ENCODE measurements around the gene MRPL28. TPM values are rescaled to one million over a fixed set of nuclear protein-coding genes. Genes with fewer than 3 reads are reported as not detected.
"Not testable (repeated sequence)": the region's sequence is repeated elsewhere in the genome, so short reads cannot be mapped to it uniquely, and the experiment has no call there.

The MRPL28 gene
- 10 to 100 TPM; 40.9 to 66.7 (median 52.7) TPM for total RNA-seq

DNA sequence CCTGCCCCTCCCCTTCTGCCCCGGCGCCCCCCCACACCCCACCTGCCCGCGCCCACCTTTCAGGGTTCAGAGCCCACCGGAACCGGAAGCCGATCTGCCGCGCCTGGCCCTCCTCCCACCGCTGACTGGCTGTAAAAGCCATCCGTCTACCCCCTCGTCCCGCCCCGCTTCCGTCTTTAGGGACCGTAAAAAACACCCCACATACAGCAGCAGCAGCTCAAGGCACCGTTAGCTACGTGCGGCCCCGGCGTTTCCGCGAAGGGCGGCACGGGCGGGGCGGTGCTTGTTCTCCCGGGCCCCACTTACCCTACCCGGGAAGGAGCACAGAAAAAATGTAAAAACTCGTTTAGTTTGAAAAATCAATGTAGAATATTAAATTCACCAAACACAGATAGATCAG lies at the start of gene MRPL28:
TSS of gene MRPL28 (minus strand) at position 96 of the 400 bp plus-strand sequence. CDS start 320 bp downstream, outside the sequence.
- Histone ChIP-seq H3K4me1 (peaks cover 20% of the 10 kb centered on the region), H3K9me3 (no peaks in the 10 kb centered on the region), H3K36me3 (peaks cover 60% of the 10 kb centered on the region), H3K27ac (peak within 1 kb of the TSS; percentile 39), H3K4me3 (peak within 1 kb of the TSS; percentile 58), H3K27me3 (no peaks in the 10 kb centered on the region)
- under 1% methylated on average over 21 of the region's 30 CpGs for WGBS
- TF ChIP-seq EP300 (IDR thresholded peaks at IDR 0.05), result no peak
- peak in 1 of 3 donors; percentile 41 for TF ChIP-seq POLR2AphosphoS5 (IDR thresholded peaks at IDR 0.05)
- no peak for TF ChIP-seq POLR2A (IDR thresholded peaks at IDR 0.05)
- TF ChIP-seq CTCF (IDR thresholded peaks at IDR 0.05), result no peak
- peak; percentile 97 to 98 for DNase-seq (ENCODE audit: low spot score in 2 of 2)

GRCh38 chr16:415170-415498 lies 44.8 kb upstream of the MRPL28 start:
- H3K36me3 ChIP-seq, result peaks cover 21% of the 10 kb centered on the region
- not testable (repeated sequence) for H3K27ac ChIP-seq; H3K4me3 ChIP-seq; H3K9me3 ChIP-seq; H3K27me3 ChIP-seq; H3K4me1 ChIP-seq; DNase-seq (ENCODE audit: low spot score in 2 of 2)
- WGBS, result 98% methylated on average over 3 of the region's 3 CpGs

DNA sequence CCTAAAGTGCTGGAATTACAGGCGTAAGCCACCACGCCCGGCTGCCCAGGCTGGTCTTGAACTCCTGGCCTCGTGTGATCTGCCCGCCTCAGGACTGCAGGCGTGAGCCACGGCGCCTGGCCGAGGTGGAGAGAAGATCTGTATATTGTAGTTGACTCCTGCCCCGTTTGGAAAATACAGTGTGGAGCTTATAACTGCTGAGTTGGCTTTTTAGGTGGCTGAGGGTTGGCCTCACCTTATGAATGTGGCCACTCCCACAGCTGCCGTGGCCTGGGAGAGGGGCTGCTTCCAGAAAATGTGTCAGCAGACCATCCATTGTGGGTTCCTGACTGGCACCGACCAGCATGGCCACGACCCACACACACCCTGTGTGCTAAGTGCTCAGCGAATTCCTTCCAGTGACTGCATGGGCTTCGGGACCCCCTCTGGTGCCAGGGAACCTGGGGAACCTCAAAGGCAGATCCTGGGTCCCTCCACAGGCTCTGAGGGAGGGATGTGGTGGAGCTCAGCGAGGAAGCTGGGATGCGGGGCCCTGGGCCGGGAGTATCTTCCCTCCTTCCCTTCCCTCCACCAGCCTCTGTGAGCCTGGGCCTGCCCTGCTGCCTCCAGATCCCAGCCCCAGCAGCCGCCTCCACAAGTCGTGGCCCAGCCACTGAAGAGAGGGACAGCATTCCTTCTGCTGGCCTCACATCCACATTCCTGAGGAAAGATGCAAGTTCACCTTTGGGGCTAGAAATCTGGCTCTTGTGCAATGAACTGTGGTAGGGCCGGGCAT lies 44.2 kb upstream of the MRPL28 start:
- H3K9me3 ChIP-seq, result no peaks in the 10 kb centered on the region
- DNase-seq (ENCODE audit: low spot score in 2 of 2), result no peak
- H3K36me3 ChIP-seq, result peaks cover 24% of the 10 kb centered on the region
- 79% methylated on average over 11 of the region's 21 CpGs for whole genome bisulfite sequencing
- H3K4me3 ChIP-seq, result no peak overlapping the region
- no peak overlapping the region for H3K27ac ChIP-seq
- H3K27me3 ChIP-seq, result no peaks in the 10 kb centered on the region
- TF ChIP-seq CTCF (IDR thresholded peaks at IDR 0.05), result no peak
- no peak for TF ChIP-seq EP300 (IDR thresholded peaks at IDR 0.05)
- TF ChIP-seq POLR2A (IDR thresholded peaks at IDR 0.05), result no peak
- no peak for TF ChIP-seq POLR2AphosphoS5 (IDR thresholded peaks at IDR 0.05)
- H3K4me1 ChIP-seq, result no peaks in the 10 kb centered on the region

- Histone ChIP-seq H3K36me3 (peaks cover 28% of the 10 kb centered on the region), H3K9me3 (no peaks in the 10 kb centered on the region), H3K4me3 (no peak overlapping the region), H3K4me1 (no peaks in the 10 kb centered on the region), H3K27ac (no peak overlapping the region), H3K27me3 (no peaks in the 10 kb centered on the region)
- TF ChIP-seq EP300 (IDR thresholded peaks at IDR 0.05), result no peak
- no peak for DNase-seq (ENCODE audit: low spot score in 2 of 2)
- WGBS, result 90% methylated on average over 4 of the region's 26 CpGs
Measured at GRCh38 chr16:411576-412265, 41.4 kb upstream of the MRPL28 start.

DNA sequence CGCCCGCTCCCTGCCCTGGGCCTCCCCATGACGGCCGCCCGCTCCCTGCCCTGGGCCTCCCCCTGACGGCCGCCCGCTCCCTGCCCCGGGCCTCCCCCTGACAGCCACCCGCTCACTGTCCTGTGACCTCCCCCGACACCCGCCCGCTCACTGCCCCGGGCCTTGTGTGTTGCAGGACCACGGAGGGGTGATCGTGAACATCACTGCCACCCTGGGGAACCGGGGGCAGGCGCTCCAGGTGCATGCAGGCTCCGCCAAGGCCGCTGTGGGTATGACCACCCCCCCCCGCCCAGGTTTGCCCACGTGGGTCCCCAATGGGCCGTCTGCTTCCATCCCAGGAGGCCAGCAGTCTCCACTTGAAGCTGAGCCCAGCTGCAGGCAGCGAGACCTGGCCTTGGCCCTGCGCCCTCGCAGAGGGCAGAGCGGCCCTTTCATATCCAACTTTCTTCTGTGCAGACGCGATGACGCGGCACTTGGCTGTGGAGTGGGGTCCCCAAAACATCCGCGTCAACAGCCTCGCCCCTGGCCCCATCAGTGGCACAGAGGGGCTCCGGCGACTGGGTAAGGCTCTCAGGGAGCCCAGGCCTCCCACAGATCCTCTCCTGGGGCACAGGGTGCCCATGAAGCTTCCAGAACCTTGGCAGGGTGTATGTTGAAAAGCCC lies 40.3 kb upstream of the MRPL28 start:
- H3K4me1 ChIP-seq, result no peaks in the 10 kb centered on the region
- peaks cover 28% of the 10 kb centered on the region for H3K36me3 ChIP-seq
- no peak overlapping the region for H3K4me3 ChIP-seq
- no peak for DNase-seq (ENCODE audit: low spot score in 2 of 2)
- TF ChIP-seq CTCF (IDR thresholded peaks at IDR 0.05) (no peak), POLR2AphosphoS5 (IDR thresholded peaks at IDR 0.05) (no peak), EP300 (IDR thresholded peaks at IDR 0.05) (no peak), POLR2A (IDR thresholded peaks at IDR 0.05) (no peak)
- H3K27ac ChIP-seq, result no peak overlapping the region
- WGBS, result 89% methylated on average over 27 of the region's 36 CpGs
- H3K27me3 ChIP-seq, result no peaks in the 10 kb centered on the region
- no peaks in the 10 kb centered on the region for H3K9me3 ChIP-seq

DNA sequence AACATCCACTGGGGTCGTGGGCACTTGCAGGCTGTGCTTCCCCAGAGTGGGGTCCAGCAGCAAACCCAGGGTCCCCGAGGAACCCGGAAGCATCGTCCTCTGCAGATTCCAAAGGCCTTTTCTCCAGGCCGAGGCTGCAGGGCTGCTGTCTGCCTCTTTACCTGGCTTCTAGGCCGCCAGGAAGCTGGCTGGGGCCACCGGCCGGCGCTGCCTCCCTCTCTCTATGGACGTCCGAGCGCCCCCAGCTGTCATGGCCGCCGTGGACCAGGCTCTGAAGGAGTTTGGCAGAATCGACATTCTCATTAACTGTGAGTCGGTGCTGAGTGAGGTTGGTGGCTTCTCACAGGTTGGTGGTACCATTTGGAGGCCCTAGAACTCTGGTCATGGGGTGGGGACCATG lies 36.9 kb upstream of the MRPL28 start:
- no peak for TF ChIP-seq CTCF (IDR thresholded peaks at IDR 0.05)
- TF ChIP-seq POLR2AphosphoS5 (IDR thresholded peaks at IDR 0.05), result no peak
- TF ChIP-seq EP300 (IDR thresholded peaks at IDR 0.05), result no peak
- no peak for TF ChIP-seq POLR2A (IDR thresholded peaks at IDR 0.05)
- H3K27me3 ChIP-seq, result no peaks in the 10 kb centered on the region
- H3K4me3 ChIP-seq, result no peak overlapping the region
- H3K27ac ChIP-seq, result no peak overlapping the region
- no peak for DNase-seq (ENCODE audit: low spot score in 2 of 2)
- 87% methylated on average over 11 of the region's 16 CpGs for WGBS
- H3K9me3 ChIP-seq, result no peaks in the 10 kb centered on the region
- peaks cover 28% of the 10 kb centered on the region for H3K36me3 ChIP-seq
- peaks cover 3% of the 10 kb centered on the region for H3K4me1 ChIP-seq
